Measurements from ENCODE around the gene ERC1. TPM values are rescaled to one million over a fixed set of nuclear protein-coding genes. Genes with fewer than 3 reads are reported as not detected.

Gene ERC1
- total RNA-seq, 4 donors from 2014 or later, result 23.5 to 74.8 (median 57.0) TPM

DNA sequence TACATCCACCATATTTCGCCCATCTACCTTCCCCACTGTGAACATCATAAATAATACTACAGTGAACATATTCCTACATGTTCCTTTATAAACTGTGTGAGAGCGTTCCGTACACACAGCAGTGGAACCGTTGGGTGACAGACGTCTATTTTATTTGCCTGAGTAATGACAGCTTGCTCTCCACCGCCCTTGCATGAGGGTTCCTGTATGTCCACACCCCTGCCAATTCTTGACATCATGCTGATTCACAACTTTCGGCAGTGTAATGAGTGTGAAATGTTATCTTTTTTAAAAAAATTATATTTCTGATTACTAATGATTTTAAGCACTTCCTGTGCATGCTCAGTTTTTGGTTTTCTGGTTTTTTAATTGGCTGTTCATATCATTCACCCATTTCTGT, 37.2 kb upstream of the ERC1 start:
- in situ Hi-C loops (cut with MboI; ENCODE audit: low pct_ligation_motif_present in 1 of 4, low pct_unique_long_range_greater_than_20kb in 1 of 4, low sequenced_read_pairs in 3 of 4) (loop anchor here in 1 of 4 donors (10.0 kb wide), 1 partner anchor 379 kb away; no protein-coding TSS in a partner anchor), intact Hi-C loops (cut with DNase I; ENCODE audit: low total_unique reads) (no loop called here)
- Histone ChIP-seq H3K4me3 (no peak overlapping the region), H3K4me1 (peaks cover 0 to 12% (median 5%) of the 10 kb centered on the region in 4 donors), H3K36me3 (no peaks in the 10 kb centered on the region), H3K27ac (no peak overlapping the region), H3K9me3 (no peaks in the 10 kb centered on the region), H3K27me3 (no peaks in the 10 kb centered on the region)
- TF ChIP-seq POLR2AphosphoS5 (IDR thresholded peaks at IDR 0.05) (no peak), POLR2A (IDR thresholded peaks at IDR 0.05) (no peak), EP300 (IDR thresholded peaks at IDR 0.05; ENCODE audit: low read depth) (no peak)
- TF ChIP-seq, protein P1, sequence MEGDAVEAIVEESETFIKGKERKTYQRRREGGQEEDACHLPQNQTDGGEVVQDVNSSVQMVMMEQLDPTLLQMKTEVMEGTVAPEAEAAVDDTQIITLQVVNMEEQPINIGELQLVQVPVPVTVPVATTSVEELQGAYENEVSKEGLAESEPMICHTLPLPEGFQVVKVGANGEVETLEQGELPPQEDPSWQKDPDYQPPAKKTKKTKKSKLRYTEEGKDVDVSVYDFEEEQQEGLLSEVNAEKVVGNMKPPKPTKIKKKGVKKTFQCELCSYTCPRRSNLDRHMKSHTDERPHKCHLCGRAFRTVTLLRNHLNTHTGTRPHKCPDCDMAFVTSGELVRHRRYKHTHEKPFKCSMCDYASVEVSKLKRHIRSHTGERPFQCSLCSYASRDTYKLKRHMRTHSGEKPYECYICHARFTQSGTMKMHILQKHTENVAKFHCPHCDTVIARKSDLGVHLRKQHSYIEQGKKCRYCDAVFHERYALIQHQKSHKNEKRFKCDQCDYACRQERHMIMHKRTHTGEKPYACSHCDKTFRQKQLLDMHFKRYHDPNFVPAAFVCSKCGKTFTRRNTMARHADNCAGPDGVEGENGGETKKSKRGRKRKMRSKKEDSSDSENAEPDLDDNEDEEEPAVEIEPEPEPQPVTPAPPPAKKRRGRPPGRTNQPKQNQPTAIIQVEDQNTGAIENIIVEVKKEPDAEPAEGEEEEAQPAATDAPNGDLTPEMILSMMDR (IDR thresholded peaks at IDR 0.05), result no peak
- WGBS, 2 donors (ENCODE audit: low coverage in 1 of 2), result 70 to 92% methylated on average over 2 to 7 of the region's 7 CpGs
- DNase-seq, result no peak

DNA sequence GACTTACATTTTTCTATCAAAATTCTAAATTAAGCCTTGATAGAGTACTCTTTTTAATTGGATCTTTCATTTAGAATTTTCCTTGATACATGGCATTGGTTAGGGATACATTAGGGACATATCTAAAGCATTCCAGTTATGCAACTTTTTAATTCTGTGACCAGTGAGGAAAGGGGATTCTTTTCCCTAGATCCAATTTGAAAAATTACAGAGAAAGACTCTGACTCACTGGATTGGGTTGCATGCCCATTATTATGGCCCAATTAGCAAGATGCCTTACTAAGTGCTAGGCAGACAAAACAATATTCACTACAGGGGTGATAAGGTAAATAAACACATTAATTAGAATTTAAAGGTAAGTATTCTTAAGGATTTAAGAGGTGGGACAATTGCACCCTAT, 36.3 kb upstream of the ERC1 start:
- Histone ChIP-seq H3K4me1 (peaks cover 0 to 12% (median 4%) of the 10 kb centered on the region in 4 donors), H3K27ac (no peak overlapping the region), H3K27me3 (no peaks in the 10 kb centered on the region), H3K9me3 (no peaks in the 10 kb centered on the region), H3K4me3 (no peak overlapping the region), H3K36me3 (no peaks in the 10 kb centered on the region)
- in situ Hi-C loops (cut with MboI; ENCODE audit: low pct_ligation_motif_present in 1 of 4, low pct_unique_long_range_greater_than_20kb in 1 of 4, low sequenced_read_pairs in 3 of 4) (loop anchor here in 1 of 4 donors (10.0 kb wide), 1 partner anchor 380 kb away; no protein-coding TSS in a partner anchor), intact Hi-C loops (cut with DNase I; ENCODE audit: low total_unique reads) (no loop called here)
- no peak for DNase-seq
- TF ChIP-seq, protein P1 (IDR thresholded peaks at IDR 0.05), result no peak
- TF ChIP-seq POLR2AphosphoS5 (IDR thresholded peaks at IDR 0.05), result no peak
- no peak for TF ChIP-seq EP300 (IDR thresholded peaks at IDR 0.05; ENCODE audit: low read depth)
- no peak for TF ChIP-seq POLR2A (IDR thresholded peaks at IDR 0.05)

DNA sequence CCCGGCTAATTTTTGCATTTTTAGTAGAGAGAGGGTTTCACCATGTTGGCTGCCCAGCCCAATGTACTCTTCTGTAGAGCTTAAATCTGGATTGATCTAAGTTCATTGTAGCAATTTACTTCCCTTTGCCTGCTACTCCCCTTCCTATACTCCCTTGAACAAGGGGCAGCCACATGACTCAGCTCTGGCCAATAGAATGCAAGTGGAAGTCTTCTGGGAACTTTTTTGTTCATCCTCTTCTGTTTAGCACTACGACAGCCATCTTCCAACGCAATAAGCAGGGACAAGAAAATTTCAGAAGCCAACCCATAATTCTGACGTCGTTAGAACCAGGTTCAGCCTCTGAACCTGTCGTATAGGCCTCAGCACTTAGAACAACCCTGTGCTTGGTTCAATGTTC, 35.1 kb upstream of the ERC1 start:
- Histone ChIP-seq H3K4me3 (no peak overlapping the region), H3K9me3 (no peaks in the 10 kb centered on the region), H3K27ac (no peak overlapping the region), H3K4me1 (peaks cover 0 to 10% (median 2%) of the 10 kb centered on the region in 4 donors), H3K27me3 (no peaks in the 10 kb centered on the region), H3K36me3 (no peaks in the 10 kb centered on the region)
- no peak for DNase-seq
- TF ChIP-seq EP300 (IDR thresholded peaks at IDR 0.05; ENCODE audit: low read depth) (no peak), POLR2A (IDR thresholded peaks at IDR 0.05) (no peak), POLR2AphosphoS5 (IDR thresholded peaks at IDR 0.05) (no peak)
- TF ChIP-seq, protein P1 (IDR thresholded peaks at IDR 0.05), result no peak
- in situ Hi-C loops (cut with MboI; ENCODE audit: low pct_ligation_motif_present in 1 of 4, low pct_unique_long_range_greater_than_20kb in 1 of 4, low sequenced_read_pairs in 3 of 4), result loop anchor here in 1 of 4 donors (10.0 kb wide), 1 partner anchor 381 kb away; no protein-coding TSS in a partner anchor
- intact Hi-C loops (cut with DNase I; ENCODE audit: low total_unique reads), result no loop called here
- 91 to 97% methylated on average over 5 to 6 of the region's 6 CpGs for WGBS, 2 donors (ENCODE audit: low coverage in 1 of 2)

DNA sequence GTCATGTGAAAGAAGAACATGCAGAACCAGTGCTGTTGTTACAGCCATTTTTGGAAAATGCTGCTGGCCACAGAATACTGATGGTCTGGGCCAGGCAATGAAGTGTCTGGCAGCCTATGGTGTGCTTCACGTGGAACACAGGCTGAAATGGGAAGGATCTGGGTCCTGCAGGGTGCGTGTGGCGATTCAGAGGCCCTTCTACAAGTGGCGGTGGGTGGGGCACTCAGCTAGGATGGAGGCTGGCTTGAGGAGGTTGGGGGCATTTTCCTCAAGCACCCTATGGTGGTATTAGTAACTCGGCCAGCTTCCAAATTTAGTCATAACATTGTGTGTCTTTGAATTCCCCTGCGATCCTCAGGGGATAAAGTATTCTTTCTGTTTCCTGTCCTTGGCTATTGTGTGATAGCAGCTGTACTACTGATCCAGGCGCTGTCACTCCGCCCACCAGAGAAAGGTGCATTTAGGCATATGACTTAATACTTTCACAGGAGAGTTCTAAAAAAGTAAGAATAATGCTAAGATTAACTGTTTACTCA, 32.4 kb upstream of the ERC1 start:
- intact Hi-C loops (cut with DNase I; ENCODE audit: low total_unique reads) (no loop called here), in situ Hi-C loops (cut with MboI; ENCODE audit: low pct_ligation_motif_present in 1 of 4, low pct_unique_long_range_greater_than_20kb in 1 of 4, low sequenced_read_pairs in 3 of 4) (loop anchor here in 1 of 4 donors (10.0 kb wide), 1 partner anchor 384 kb away; no protein-coding TSS in a partner anchor)
- no peak overlapping the region for H3K4me3 ChIP-seq
- no peak overlapping the region for H3K27ac ChIP-seq
- no peaks in the 10 kb centered on the region for H3K9me3 ChIP-seq
- no peaks in the 10 kb centered on the region for H3K4me1 ChIP-seq
- no peak for DNase-seq
- H3K36me3 ChIP-seq, result no peaks in the 10 kb centered on the region
- 63% methylated on average over 4 to 7 of the region's 8 CpGs for WGBS, 2 donors (ENCODE audit: low coverage in 1 of 2)
- no peak for TF ChIP-seq POLR2AphosphoS5 (IDR thresholded peaks at IDR 0.05)
- TF ChIP-seq POLR2A (IDR thresholded peaks at IDR 0.05), result no peak
- no peak for TF ChIP-seq EP300 (IDR thresholded peaks at IDR 0.05; ENCODE audit: low read depth)
- TF ChIP-seq, protein P1 (IDR thresholded peaks at IDR 0.05), result no peak
- no peaks in the 10 kb centered on the region for H3K27me3 ChIP-seq
